Activated naive CD4-positive, alpha-beta T cell treated with anti-CD3 and anti-CD28 coated beads for 36 hours (primary cell): Measurements from ENCODE around the gene TSPAN16. TPM values are rescaled to one million over a fixed set of nuclear protein-coding genes. Genes with fewer than 3 reads are reported as not detected.
"Not testable (repeated sequence)": the region's sequence is repeated elsewhere in the genome, so short reads cannot be mapped to it uniquely, and the experiment has no call there.

Source experiments
- CTCF ChIA-PET: fragments of 350-600 bp; sonication (Branson Sonifier 250); formaldehyde crosslinking; loops from one replicate; lab custom pipeline; 2021; ENCODE audit warnings: antibody characterized with exemption; lab: Charles Lee
- DNase-seq: peaks from one replicate; pipeline ENCODE4 v3.0.0-alpha.2; 2020
- H3K27ac Mint-ChIP-seq: one replicate; pipeline ENCODE4 v1.8.0; 2021; ENCODE audit warnings: mild to moderate bottlenecking, mixed read lengths
- H3K27me3 Mint-ChIP-seq: one replicate; pipeline ENCODE4 v1.8.0; 2021; ENCODE audit warnings: low read depth, mixed read lengths
- H3K36me3 Mint-ChIP-seq: one replicate; pipeline ENCODE4 v1.8.0; 2021; ENCODE audit warnings: low read depth, mixed read lengths
- H3K4me1 Mint-ChIP-seq: one replicate; pipeline ENCODE4 v1.8.0; 2021; ENCODE audit warnings: low read depth, mixed read lengths
- H3K4me3 Mint-ChIP-seq: one replicate; pipeline ENCODE4 v1.8.0; 2021; ENCODE audit warnings: mild to moderate bottlenecking, moderate library complexity, mixed read lengths
- H3K9me3 Mint-ChIP-seq: one replicate; pipeline ENCODE4 v1.8.0; 2021; ENCODE audit warnings: mixed read lengths
- intact Hi-C: fragments of 100-400 bp; cut with micrococcal nuclease; formaldehyde crosslinking; loops from one replicate; pipeline ENCODE4 v1.15.1; 2023
- total RNA-seq, 2 experiments: library from RNA; stranded (reverse); gene quantifications; one replicate each; pipeline ENCODE4 v1.2.3, GENCODE V29; 2021

TSPAN16 gene
- total RNA-seq, 2 experiments from 2014 or later: not detected

DNA sequence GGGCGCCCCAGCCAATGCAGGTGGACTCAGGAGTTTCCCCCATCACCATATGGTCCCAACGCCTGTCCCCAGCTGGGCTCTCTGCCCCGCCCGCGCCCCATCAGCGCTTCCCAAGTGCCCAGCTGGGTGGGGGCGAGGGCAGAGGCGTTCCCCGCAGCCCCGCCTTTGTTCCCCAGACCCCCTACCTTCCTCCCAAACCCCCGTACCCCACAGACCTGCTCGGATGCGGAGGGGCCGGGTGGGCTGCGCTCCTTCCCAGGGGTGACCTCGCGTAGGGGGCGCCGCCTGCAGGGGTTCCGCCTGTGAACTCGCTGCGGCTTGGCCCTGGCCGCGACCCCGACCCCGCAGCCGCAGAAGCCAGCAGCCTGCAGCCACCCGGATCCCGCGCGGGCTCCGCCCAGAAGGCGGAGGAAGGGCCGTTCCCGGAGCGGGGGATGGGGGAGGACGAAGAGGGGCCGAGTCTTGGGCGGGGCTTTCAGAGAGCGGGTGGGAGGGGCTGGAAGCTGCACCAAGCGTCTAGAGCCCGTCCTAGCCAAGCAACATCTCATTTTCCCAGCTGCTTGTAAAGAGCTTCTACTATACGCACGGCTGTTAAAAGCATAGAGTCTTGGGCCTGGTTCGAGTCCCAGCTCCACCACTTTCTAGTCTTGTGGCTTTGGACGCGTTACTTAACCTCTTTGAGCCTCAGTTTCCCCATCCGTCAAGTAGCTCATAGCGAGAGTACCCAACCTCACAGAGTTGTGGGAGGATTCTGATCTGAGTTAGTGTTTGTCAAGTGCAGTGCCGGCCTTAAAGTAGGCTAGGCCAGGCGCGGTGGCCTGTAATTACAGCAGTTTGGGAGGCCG is 43.5 kb downstream of the TSPAN16 start, which contains the start of gene RAB3D:
TSS of gene RAB3D (minus strand) at position 404 of the 845 bp plus-strand sequence. CDS start 2,258 bp downstream, outside the sequence.
- H3K4me1 Mint-ChIP-seq: peaks cover 20% of the 10 kb centered on the region
- intact Hi-C loops: loop anchor here (2.0 kb wide), 1 partner anchor 15 kb away; no protein-coding TSS in a partner anchor
- peak; percentile 92 for DNase-seq
- no peak within 1 kb of the TSS for H3K27ac Mint-ChIP-seq
- peaks cover 17% of the 10 kb centered on the region for H3K36me3 Mint-ChIP-seq
- no peaks in the 10 kb centered on the region for H3K27me3 Mint-ChIP-seq
- H3K9me3 Mint-ChIP-seq: no peaks in the 10 kb centered on the region
- CTCF ChIA-PET: interaction anchor here (0.6 to 1.0 kb wide), 4 partner anchors 36 to 655 kb away, joined by 3 read pairs; no protein-coding TSS in a partner anchor
- peak within 1 kb of the TSS; percentile 79 for H3K4me3 Mint-ChIP-seq

DNA sequence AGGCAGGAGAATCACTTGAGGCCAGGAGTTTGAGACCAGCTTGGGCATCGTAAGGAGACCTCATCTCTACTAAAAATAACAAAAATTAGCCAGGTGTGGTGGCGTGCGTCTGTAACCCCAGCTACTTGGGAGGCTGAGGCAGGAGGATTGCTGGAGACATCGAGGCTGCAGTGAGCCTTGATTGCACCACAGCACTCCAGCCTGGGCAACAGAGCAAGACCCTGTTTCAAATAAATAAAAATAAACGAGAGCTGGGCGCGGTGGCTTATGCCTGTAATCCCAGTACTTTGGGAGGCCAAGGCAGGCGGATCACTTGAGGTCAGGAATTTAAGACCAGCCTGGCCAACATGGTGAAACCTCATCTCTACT is 44.1 kb downstream of the TSPAN16 start:
- H3K4me1 Mint-ChIP-seq: peaks cover 21% of the 10 kb centered on the region
- intact Hi-C loops, H3K27ac Mint-ChIP-seq, DNase-seq, H3K9me3 Mint-ChIP-seq, H3K27me3 Mint-ChIP-seq: not testable (repeated sequence)
- CTCF ChIA-PET: interaction anchor here (0.6 to 1.1 kb wide), 4 partner anchors 35 to 654 kb away, joined by 3 to 4 read pairs (median 3); no protein-coding TSS in a partner anchor
- H3K36me3 Mint-ChIP-seq: peaks cover 15% of the 10 kb centered on the region
- H3K4me3 Mint-ChIP-seq: peak overlapping the region; percentile 79

GRCh38 chr19:11342429-11342828 is 46.5 kb downstream of the TSPAN16 start:
- Mint-ChIP-seq H3K27ac (no peak overlapping the region), H3K4me3 (no peak overlapping the region), H3K9me3 (no peaks in the 10 kb centered on the region), H3K27me3 (no peaks in the 10 kb centered on the region), H3K36me3 (peaks cover 2% of the 10 kb centered on the region), H3K4me1 (peaks cover 38% of the 10 kb centered on the region)
- CTCF ChIA-PET: no interaction called here
- DNase-seq: no peak
- intact Hi-C loops: no loop called here

- peaks cover 10% of the 10 kb centered on the region for H3K36me3 Mint-ChIP-seq
- H3K27me3 Mint-ChIP-seq: no peaks in the 10 kb centered on the region
- peak overlapping the region; percentile 97 for H3K4me3 Mint-ChIP-seq
- peaks cover 9% of the 10 kb centered on the region for H3K9me3 Mint-ChIP-seq
- no peak for DNase-seq
- H3K4me1 Mint-ChIP-seq: peaks cover 26% of the 10 kb centered on the region
- H3K27ac Mint-ChIP-seq: peak overlapping the region; percentile 86
- CTCF ChIA-PET: interaction anchor here (0.6 to 0.8 kb wide), 2 partner anchors 38 to 218 kb away, joined by 3 read pairs; no protein-coding TSS in a partner anchor
- intact Hi-C loops: no loop called here
Observed at GRCh38 chr19:11345122-11345803, 49.3 kb downstream of the TSPAN16 start.

DNA sequence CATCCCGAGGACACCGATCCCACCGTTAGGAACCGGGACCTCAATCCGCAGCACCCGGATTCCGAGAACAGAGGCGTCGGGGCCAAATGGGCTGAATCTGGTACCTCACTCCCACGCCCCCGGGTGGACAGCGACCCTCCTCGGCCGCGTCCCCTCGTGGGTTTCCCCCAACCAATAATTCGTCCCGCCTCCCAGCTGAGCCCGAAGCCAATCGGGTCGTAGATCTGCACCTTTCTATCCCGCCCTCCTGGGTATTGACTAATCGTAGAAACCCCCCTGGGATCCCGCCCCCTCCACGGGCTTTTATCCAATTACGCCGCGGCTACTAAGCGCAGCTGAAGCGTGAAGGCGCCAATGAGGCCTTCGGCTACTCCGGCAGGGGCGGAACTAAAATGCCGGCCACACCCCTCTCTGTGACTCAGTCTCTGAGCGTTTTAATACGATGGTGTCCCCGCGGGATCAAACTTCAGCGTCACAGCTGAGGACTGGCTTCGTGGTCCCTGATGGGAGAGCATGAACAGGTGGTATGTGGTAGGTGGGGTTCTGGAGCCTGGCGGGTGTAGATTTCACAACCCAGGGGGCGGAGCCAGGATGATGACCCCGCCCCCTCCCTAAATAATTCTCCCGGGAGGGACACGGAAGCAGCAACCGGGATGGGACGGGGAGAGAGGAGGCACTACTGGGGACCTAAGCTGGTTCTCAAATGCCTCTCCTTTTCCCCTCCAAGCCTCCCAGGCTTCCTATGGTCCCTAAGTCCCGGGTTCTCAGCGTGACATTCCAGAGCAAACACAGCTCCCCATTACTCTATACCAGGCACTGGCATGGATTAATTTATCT is 50.4 kb downstream of the TSPAN16 start, which contains the start of the genes CCDC159 and TMEM205:
TSS of gene CCDC159 (plus strand) at position 416 of the 837 bp plus-strand sequence. CDS start at position 504, 88 bp downstream.
TSS of gene TMEM205 (minus strand) at position 165 of the 837 bp plus-strand sequence. CDS start 649 bp downstream, outside the sequence.
- CTCF ChIA-PET: interaction anchor here (0.6 to 0.9 kb wide), 6 partner anchors 26 to 217 kb away, joined by 3 to 6 read pairs (median 4); no protein-coding TSS in a partner anchor

DNA sequence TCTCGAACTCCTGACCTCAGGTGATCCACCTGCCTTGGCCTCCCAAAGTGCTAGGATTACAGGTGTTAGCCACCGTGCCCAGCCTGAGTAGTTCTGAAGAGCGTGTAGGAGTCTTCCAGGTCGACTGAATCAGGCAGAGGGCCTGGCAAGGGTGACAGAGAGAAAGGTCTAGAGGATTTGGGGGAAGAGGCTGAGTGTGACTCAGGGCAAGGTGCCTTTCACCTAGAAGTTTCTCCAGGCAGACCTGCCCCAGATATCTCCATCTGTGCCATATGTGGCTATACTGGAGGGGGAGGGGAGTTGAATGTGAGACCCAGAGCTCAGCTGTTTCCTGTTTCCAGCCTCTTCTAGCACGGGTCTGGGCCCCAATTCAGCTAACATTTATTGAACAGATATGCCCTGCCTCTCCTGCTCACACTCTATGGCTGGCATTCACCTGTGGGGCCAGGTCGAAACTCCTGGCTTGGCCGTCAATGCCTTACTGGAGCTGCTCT is 51.6 kb downstream of the TSPAN16 start:
- DNase-seq: no peak
- Mint-ChIP-seq H3K36me3 (peaks cover 10% of the 10 kb centered on the region), H3K9me3 (peaks cover 9% of the 10 kb centered on the region), H3K27me3 (no peaks in the 10 kb centered on the region), H3K4me1 (peaks cover 26% of the 10 kb centered on the region), H3K4me3 (peak overlapping the region; percentile 97), H3K27ac (peak overlapping the region; percentile 24)
- intact Hi-C loops: no loop called here
- CTCF ChIA-PET: interaction anchor here (0.7 to 0.9 kb wide), 2 partner anchors 34 to 374 kb away, joined by 3 read pairs; no protein-coding TSS in a partner anchor

More for the DNA sequence above, 50.4 kb downstream of the TSPAN16 start, which contains the start of the genes CCDC159 and TMEM205:
- intact Hi-C loops: loop anchor here (1.0 kb wide), 5 partner anchors 9 to 250 kb away; partner anchors contain the start of genes ODAD3, PLPPR2, PRKCSH and SWSAP1
- peak; percentile 100 for DNase-seq
- H3K27ac Mint-ChIP-seq: peak within 1 kb of the TSS; percentile 86
- H3K27me3 Mint-ChIP-seq: no peaks in the 10 kb centered on the region
- H3K4me3 Mint-ChIP-seq: peak within 1 kb of the TSS; percentile 97
- H3K9me3 Mint-ChIP-seq: peaks cover 9% of the 10 kb centered on the region
- H3K4me1 Mint-ChIP-seq: peaks cover 26% of the 10 kb centered on the region
- peaks cover 10% of the 10 kb centered on the region for H3K36me3 Mint-ChIP-seq

- Mint-ChIP-seq H3K4me3 (no peak overlapping the region), H3K27me3 (no peaks in the 10 kb centered on the region), H3K27ac (no peak overlapping the region), H3K9me3 (peaks cover 9% of the 10 kb centered on the region), H3K4me1 (peaks cover 26% of the 10 kb centered on the region), H3K36me3 (peaks cover 10% of the 10 kb centered on the region)
- intact Hi-C loops: no loop called here
- CTCF ChIA-PET: interaction anchor here (1.2 kb wide), 1 partner anchor 32 kb away, joined by 4 read pairs; no protein-coding TSS in a partner anchor
- no peak for DNase-seq
Observed at GRCh38 chr19:11349171-11349570, 53.2 kb downstream of the TSPAN16 start.

- CTCF ChIA-PET, H3K27me3 Mint-ChIP-seq, H3K27ac Mint-ChIP-seq, intact Hi-C loops, H3K4me3 Mint-ChIP-seq, H3K9me3 Mint-ChIP-seq, DNase-seq, H3K36me3 Mint-ChIP-seq: not testable (repeated sequence)
- peaks cover 11% of the 10 kb centered on the region for H3K4me1 Mint-ChIP-seq
Observed at GRCh38 chr19:11354102-11354501, 58.1 kb downstream of the TSPAN16 start.

- Mint-ChIP-seq H3K9me3 (no peaks in the 10 kb centered on the region), H3K4me1 (peaks cover 11% of the 10 kb centered on the region), H3K27ac (no peak within 1 kb of the TSS), H3K36me3 (no peaks in the 10 kb centered on the region), H3K27me3 (peaks cover 4% of the 10 kb centered on the region), H3K4me3 (peak within 1 kb of the TSS; percentile 69)
- CTCF ChIA-PET: no interaction called here
- peak; percentile 87 for DNase-seq
- intact Hi-C loops: loop anchor here (1.0 kb wide), 1 partner anchor 9 kb away; the partner anchor contains the start of genes CCDC159 and TMEM205
Observed at GRCh38 chr19:11355160-11356073, 59.5 kb downstream of the TSPAN16 start, which contains the start of gene PLPPR2. PLPPR2 (plus strand) TSS chr19:11355432; CDS start chr19:11357674, 2,242 bp downstream.

GRCh38 chr19:11356074-11356397 is 60.1 kb downstream of the TSPAN16 start:
- peak overlapping the region; percentile 69 for H3K4me3 Mint-ChIP-seq
- peaks cover 4% of the 10 kb centered on the region for H3K27me3 Mint-ChIP-seq
- CTCF ChIA-PET: no interaction called here
- intact Hi-C loops: no loop called here
- no peaks in the 10 kb centered on the region for H3K36me3 Mint-ChIP-seq
- H3K9me3 Mint-ChIP-seq: no peaks in the 10 kb centered on the region
- DNase-seq: no peak
- peaks cover 11% of the 10 kb centered on the region for H3K4me1 Mint-ChIP-seq
- H3K27ac Mint-ChIP-seq: no peak overlapping the region
